Astrocyte (in vitro differentiated cells and primary cell): ENCODE data around the gene PDZK1. TPM values are rescaled to one million over a fixed set of nuclear protein-coding genes. Genes with fewer than 3 reads are reported as not detected.

Experiments
- DNase-seq: peaks from one replicate; pipeline ENCODE4 v3.0.0-alpha.2; 2010; ENCODE audit warnings: low read depth
- FAIRE-seq: peaks from 2 replicates; lab custom pipeline; 2011; peaks lifted over from hg19 to GRCh38; lab: Jason Lieb, UNC
- H2AFZ ChIP-seq: 2 replicates; pipeline ENCODE4 v1.6.0; 2012; ENCODE audit warnings: low read depth, low read length, inconsistent platforms
- H3K27ac ChIP-seq: 2 replicates; pipeline ENCODE4 v1.5.1; 2011; ENCODE audit warnings: low read depth, low read length, inconsistent platforms
- H3K27me3 ChIP-seq: 2 replicates; pipeline ENCODE4 v1.6.0; 2011; ENCODE audit warnings: low read length, inconsistent platforms; ENCODE audit not compliant: insufficient read depth
- H3K36me3 ChIP-seq: 2 replicates; pipeline ENCODE4 v1.5.1; 2011; ENCODE audit warnings: low read length, inconsistent platforms; ENCODE audit not compliant: insufficient read depth
- H3K4me1 ChIP-seq: 2 replicates; pipeline ENCODE4 v1.5.1; 2011; ENCODE audit warnings: low read length, inconsistent platforms; ENCODE audit not compliant: insufficient read depth
- H3K4me2 ChIP-seq: 2 replicates; pipeline ENCODE4 v1.6.0; 2012; ENCODE audit warnings: low read length, inconsistent platforms
- H3K4me3 ChIP-seq: 2 replicates; pipeline ENCODE4 v1.5.1; 2011; ENCODE audit warnings: low read depth, mild to moderate bottlenecking, low read length, inconsistent platforms; ENCODE audit not compliant: insufficient read depth
- H3K79me2 ChIP-seq: 2 replicates; pipeline ENCODE4 v1.6.0; 2012; ENCODE audit warnings: mild to moderate bottlenecking, low read length, inconsistent platforms; ENCODE audit not compliant: insufficient read depth
- H3K9ac ChIP-seq: 2 replicates; pipeline ENCODE4 v1.6.0; 2012; ENCODE audit warnings: mild to moderate bottlenecking, low read length, inconsistent platforms
- H3K9me3 ChIP-seq: 2 replicates; pipeline ENCODE4 v1.5.1; 2012; ENCODE audit warnings: low read depth, mild to moderate bottlenecking, low read length, inconsistent platforms; ENCODE audit not compliant: insufficient read depth
- H4K20me1 ChIP-seq: 2 replicates; pipeline ENCODE4 v1.6.0; 2012; ENCODE audit warnings: low read length, inconsistent platforms; ENCODE audit not compliant: insufficient read depth
- H3K27ac Mint-ChIP-seq: one replicate; pipeline ENCODE4 v1.8.0; 2021; ENCODE audit warnings: mild to moderate bottlenecking, mixed read lengths; ENCODE audit not compliant: unreplicated experiment
- H3K27me3 Mint-ChIP-seq: one replicate; pipeline ENCODE4 v1.8.0; 2021; ENCODE audit warnings: low read depth, mixed read lengths; ENCODE audit not compliant: unreplicated experiment
- H3K36me3 Mint-ChIP-seq: one replicate; pipeline ENCODE4 v1.8.0; 2021; ENCODE audit warnings: low read depth, mixed read lengths; ENCODE audit not compliant: unreplicated experiment
- H3K4me1 Mint-ChIP-seq: one replicate; pipeline ENCODE4 v1.8.0; 2021; ENCODE audit warnings: low read depth, mixed read lengths; ENCODE audit not compliant: unreplicated experiment
- H3K4me3 Mint-ChIP-seq: one replicate; pipeline ENCODE4 v1.8.0; 2021; ENCODE audit warnings: mild to moderate bottlenecking, moderate library complexity, mixed read lengths; ENCODE audit not compliant: unreplicated experiment
- H3K9me3 Mint-ChIP-seq: one replicate; pipeline ENCODE4 v1.8.0; 2021; ENCODE audit warnings: mild to moderate bottlenecking, mixed read lengths; ENCODE audit not compliant: unreplicated experiment
- EZH2 ChIP-seq: IDR thresholded peaks from 2 replicates; pipeline ENCODE4 v1.6.1; 2012; ENCODE audit warnings: mild to moderate bottlenecking, low read length, inconsistent platforms; ENCODE audit not compliant: insufficient read depth
- total RNA-seq: library from RNA; stranded (reverse); gene quantifications from 2 replicates; pipeline ENCODE4 v1.2.1, GENCODE V29; 2021
- TF ChIP-seq, protein P1 (sequence below): IDR thresholded peaks from 2 replicates; pipeline ENCODE4 v1.5.1; 2011; ENCODE audit warnings: low read depth, mild to moderate bottlenecking, inconsistent platforms, low read length, moderate library complexity; ENCODE audit not compliant: insufficient read depth

PDZK1 gene
- total RNA-seq, 1 donor from 2014 or later, result 0.68 TPM

- no peaks in the 10 kb centered on the region for H3K79me2 ChIP-seq
- no peaks in the 10 kb centered on the region for H3K9me3 ChIP-seq
- H3K4me2 ChIP-seq, result no peak overlapping the region
- Mint-ChIP-seq H3K27me3 (no peaks in the 10 kb centered on the region), H3K9me3 (no peaks in the 10 kb centered on the region), H3K27ac (no peak overlapping the region), H3K4me3 (no peak overlapping the region), H3K36me3 (peaks cover 11% of the 10 kb centered on the region), H3K4me1 (peaks cover 4% of the 10 kb centered on the region)
- TF ChIP-seq, protein P1, sequence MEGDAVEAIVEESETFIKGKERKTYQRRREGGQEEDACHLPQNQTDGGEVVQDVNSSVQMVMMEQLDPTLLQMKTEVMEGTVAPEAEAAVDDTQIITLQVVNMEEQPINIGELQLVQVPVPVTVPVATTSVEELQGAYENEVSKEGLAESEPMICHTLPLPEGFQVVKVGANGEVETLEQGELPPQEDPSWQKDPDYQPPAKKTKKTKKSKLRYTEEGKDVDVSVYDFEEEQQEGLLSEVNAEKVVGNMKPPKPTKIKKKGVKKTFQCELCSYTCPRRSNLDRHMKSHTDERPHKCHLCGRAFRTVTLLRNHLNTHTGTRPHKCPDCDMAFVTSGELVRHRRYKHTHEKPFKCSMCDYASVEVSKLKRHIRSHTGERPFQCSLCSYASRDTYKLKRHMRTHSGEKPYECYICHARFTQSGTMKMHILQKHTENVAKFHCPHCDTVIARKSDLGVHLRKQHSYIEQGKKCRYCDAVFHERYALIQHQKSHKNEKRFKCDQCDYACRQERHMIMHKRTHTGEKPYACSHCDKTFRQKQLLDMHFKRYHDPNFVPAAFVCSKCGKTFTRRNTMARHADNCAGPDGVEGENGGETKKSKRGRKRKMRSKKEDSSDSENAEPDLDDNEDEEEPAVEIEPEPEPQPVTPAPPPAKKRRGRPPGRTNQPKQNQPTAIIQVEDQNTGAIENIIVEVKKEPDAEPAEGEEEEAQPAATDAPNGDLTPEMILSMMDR, result no peak
- no peak for TF ChIP-seq EZH2
- no peaks in the 10 kb centered on the region for H3K36me3 ChIP-seq
- H3K4me3 ChIP-seq, result no peak overlapping the region
- no peak for DNase-seq
- no peak for FAIRE-seq
- no peak overlapping the region for H3K27ac ChIP-seq
- no peak overlapping the region for H2AFZ ChIP-seq
- H4K20me1 ChIP-seq, result no peaks in the 10 kb centered on the region
- H3K27me3 ChIP-seq, result no peaks in the 10 kb centered on the region
- no peaks in the 10 kb centered on the region for H3K4me1 ChIP-seq
- H3K9ac ChIP-seq, result no peak overlapping the region
These were observed 23.7 kb upstream of the PDZK1 start for GRCh38 chr1:145730900-145731299.

DNA sequence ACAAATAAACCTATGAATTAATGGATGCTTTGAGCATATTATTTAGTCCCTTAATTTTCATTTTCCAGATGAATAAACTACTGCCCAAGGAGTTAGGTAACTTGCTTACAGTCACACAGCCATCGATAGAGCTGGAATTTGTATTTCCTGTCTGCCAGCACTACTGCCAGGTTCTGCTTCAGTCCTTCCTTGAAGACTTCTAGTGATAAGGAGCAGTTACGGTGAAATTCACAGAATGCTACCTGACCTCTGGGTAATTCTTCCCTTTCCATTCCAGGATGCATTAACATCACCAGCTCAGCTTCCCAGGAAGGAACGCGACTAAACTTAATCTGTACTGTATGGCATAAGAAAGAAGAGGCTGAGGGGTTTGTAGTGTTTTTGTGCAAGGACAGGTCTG is 23.3 kb upstream of the PDZK1 start:
- H3K27ac ChIP-seq, result no peak overlapping the region
- Mint-ChIP-seq H3K4me3 (no peak overlapping the region), H3K4me1 (peaks cover 4% of the 10 kb centered on the region), H3K27me3 (no peaks in the 10 kb centered on the region), H3K9me3 (no peaks in the 10 kb centered on the region), H3K27ac (no peak overlapping the region), H3K36me3 (peaks cover 11% of the 10 kb centered on the region)
- no peaks in the 10 kb centered on the region for H3K79me2 ChIP-seq
- no peaks in the 10 kb centered on the region for H3K9me3 ChIP-seq
- TF ChIP-seq, protein P1, result no peak
- TF ChIP-seq EZH2, result no peak
- H3K27me3 ChIP-seq, result no peaks in the 10 kb centered on the region
- H3K36me3 ChIP-seq, result no peaks in the 10 kb centered on the region
- no peak overlapping the region for H3K4me3 ChIP-seq
- no peaks in the 10 kb centered on the region for H3K4me1 ChIP-seq
- no peak overlapping the region for H3K9ac ChIP-seq
- no peak for DNase-seq
- no peak overlapping the region for H3K4me2 ChIP-seq
- no peak overlapping the region for H2AFZ ChIP-seq
- H4K20me1 ChIP-seq, result no peaks in the 10 kb centered on the region
- no peak for FAIRE-seq

DNA sequence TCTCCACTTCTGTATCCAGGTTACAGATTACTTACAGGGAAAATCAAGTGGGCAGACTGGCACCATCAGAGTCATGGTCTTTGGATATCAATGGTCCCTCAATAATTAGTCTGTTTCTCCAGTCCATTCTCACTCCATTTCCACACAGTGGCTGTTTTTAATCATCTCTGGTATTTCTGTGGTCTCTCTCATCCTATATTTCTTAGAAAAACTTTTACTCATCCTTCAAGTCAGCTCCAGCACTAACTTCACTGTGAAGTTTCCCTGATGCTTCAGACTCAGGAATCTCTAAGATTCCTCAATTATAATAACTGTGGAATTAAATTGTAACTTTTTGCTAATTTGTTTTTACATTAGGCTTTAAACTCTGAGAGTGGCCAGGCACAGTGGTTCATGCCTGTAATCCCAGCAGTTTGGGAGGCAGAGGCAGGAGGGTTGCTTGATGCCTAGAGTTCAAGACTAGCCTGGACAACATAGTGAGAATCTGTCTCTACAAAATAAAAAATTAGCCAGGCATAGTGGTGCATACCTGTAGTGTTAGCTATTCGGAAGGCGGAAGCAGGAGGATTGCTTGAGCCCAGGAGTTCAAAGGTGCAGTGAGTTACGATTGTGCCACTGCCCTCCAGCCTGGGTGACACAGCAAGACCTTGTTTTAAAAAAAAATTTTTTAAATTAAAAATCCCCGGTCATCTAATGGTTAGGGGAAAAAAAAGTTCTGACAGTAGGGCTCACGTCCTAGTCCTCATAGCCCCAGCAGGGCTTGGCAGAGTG is 22.7 kb upstream of the PDZK1 start:
- H2AFZ ChIP-seq, result no peak overlapping the region
- H3K4me3 ChIP-seq, result no peak overlapping the region
- H3K27ac Mint-ChIP-seq, result no peak overlapping the region
- H3K27ac ChIP-seq, result no peak overlapping the region
- TF ChIP-seq, protein P1, result no peak
- TF ChIP-seq EZH2, result no peak
- no peaks in the 10 kb centered on the region for H3K4me1 ChIP-seq
- no peaks in the 10 kb centered on the region for H3K27me3 Mint-ChIP-seq
- H3K9me3 ChIP-seq, result no peaks in the 10 kb centered on the region
- H3K36me3 Mint-ChIP-seq, result peaks cover 11% of the 10 kb centered on the region
- H3K4me2 ChIP-seq, result no peak overlapping the region
- no peaks in the 10 kb centered on the region for H3K9me3 Mint-ChIP-seq
- no peak for FAIRE-seq
- no peak overlapping the region for H3K9ac ChIP-seq
- H4K20me1 ChIP-seq, result no peaks in the 10 kb centered on the region
- peaks cover 4% of the 10 kb centered on the region for H3K4me1 Mint-ChIP-seq
- H3K27me3 ChIP-seq, result no peaks in the 10 kb centered on the region
- H3K36me3 ChIP-seq, result no peaks in the 10 kb centered on the region
- no peaks in the 10 kb centered on the region for H3K79me2 ChIP-seq
- DNase-seq, result no peak
- no peak overlapping the region for H3K4me3 Mint-ChIP-seq
